Activated CD4-positive, alpha-beta T cell treated with anti-CD3 and anti-CD28 coated beads, Interleukin-2, Interleukin-6, amounts not matched to agents 100 ng/mL and 50 ng/mL, durations not matched to agents 16 hours and 8 hours (primary cell): ENCODE results near the gene HLX.

Experiments
- DNase-seq: peaks from one replicate; pipeline ENCODE4 v3.0.0-alpha.2; 2020

Gene HLX

GRCh38 chr1:220884109-220884980, 5.1 kb downstream of the HLX start:
- no peak for DNase-seq

GRCh38 chr1:220884981-220885918, 6.0 kb downstream of the HLX start:
- no peak for DNase-seq

GRCh38 chr1:220885971-220886370, 6.7 kb downstream of the HLX start:
- DNase-seq: no peak

- DNase-seq: no peak
Measured at GRCh38 chr1:220886470-220887201, 7.4 kb downstream of the HLX start.

GRCh38 chr1:220887202-220887519, 7.9 kb downstream of the HLX start:
- no peak for DNase-seq

- no peak for DNase-seq
Measured at GRCh38 chr1:220887520-220888416, 8.5 kb downstream of the HLX start.

- DNase-seq: no peak
Measured at GRCh38 chr1:220888417-220888986, 9.3 kb downstream of the HLX start.

GRCh38 chr1:220889333-220889732, 10.1 kb downstream of the HLX start:
- DNase-seq: no peak

- DNase-seq: no peak
Measured at GRCh38 chr1:220889848-220890287, 10.6 kb downstream of the HLX start.

- no peak for DNase-seq
Measured at GRCh38 chr1:220890602-220891001, 11.4 kb downstream of the HLX start.

- no peak for DNase-seq
Measured at GRCh38 chr1:220891224-220892085, 12.2 kb downstream of the HLX start.

- no peak for DNase-seq
Measured at GRCh38 chr1:220892086-220892376, 12.8 kb downstream of the HLX start.

GRCh38 chr1:220892997-220893700, 13.9 kb downstream of the HLX start:
- no peak for DNase-seq

GRCh38 chr1:220893701-220894024, 14.4 kb downstream of the HLX start:
- no peak for DNase-seq

- DNase-seq: no peak
Measured at GRCh38 chr1:220894025-220894923, 15.0 kb downstream of the HLX start.

GRCh38 chr1:220894924-220895256, 15.6 kb downstream of the HLX start:
- DNase-seq: no peak

GRCh38 chr1:220895412-220895946, 16.2 kb downstream of the HLX start:
- DNase-seq: no peak

GRCh38 chr1:220896092-220896491, 16.8 kb downstream of the HLX start:
- no peak for DNase-seq

GRCh38 chr1:220900842-220901241, 21.6 kb downstream of the HLX start:
- DNase-seq: no peak
